Amniotic epithelial cell (primary cell): ENCODE results near the gene FZD2.
"Not testable (repeated sequence)": the region's sequence is repeated elsewhere in the genome, so short reads cannot be mapped to it uniquely, and the experiment has no call there.

Source experiments
- DNase-seq: peaks from one replicate; pipeline ENCODE4 v3.0.0-alpha.2; 2010; ENCODE audit warnings: low read depth

FZD2 gene

GRCh38 chr17:44546671-44547606, 10.3 kb upstream of the FZD2 start:
- DNase-seq: peak; percentile 47

- DNase-seq: no peak
Measured at GRCh38 chr17:44547625-44548267, 9.5 kb upstream of the FZD2 start.

- DNase-seq: no peak
Measured at GRCh38 chr17:44548376-44549230, 8.7 kb upstream of the FZD2 start.

GRCh38 chr17:44549686-44550085, 7.6 kb upstream of the FZD2 start:
- no peak for DNase-seq

- peak; percentile 76 for DNase-seq
Measured at GRCh38 chr17:44552361-44552760, 4.9 kb upstream of the FZD2 start.

GRCh38 chr17:44555099-44555498, 2.2 kb upstream of the FZD2 start:
- DNase-seq: no peak

- peak; percentile 68 for DNase-seq
Measured at GRCh38 chr17:44556166-44556831, 985 bp upstream of the FZD2 start.

- DNase-seq: peak; percentile 55
Measured at GRCh38 chr17:44557651-44558285, 484 bp downstream of the FZD2 start.

GRCh38 chr17:44558334-44558709, 1.0 kb downstream of the FZD2 start:
- DNase-seq: no peak

GRCh38 chr17:44558710-44559633, 1.7 kb downstream of the FZD2 start:
- no peak for DNase-seq

GRCh38 chr17:44559634-44560554, 2.6 kb downstream of the FZD2 start:
- no peak for DNase-seq

GRCh38 chr17:44561237-44561623, 3.9 kb downstream of the FZD2 start:
- no peak for DNase-seq

- DNase-seq: no peak
Measured at GRCh38 chr17:44564429-44564828, 7.1 kb downstream of the FZD2 start.

GRCh38 chr17:44565866-44566443, 8.7 kb downstream of the FZD2 start:
- no peak for DNase-seq

- DNase-seq: not testable (repeated sequence)
Measured at GRCh38 chr17:44568311-44568944, 11.1 kb downstream of the FZD2 start.

GRCh38 chr17:44568945-44569858, 11.9 kb downstream of the FZD2 start:
- no peak for DNase-seq

- no peak for DNase-seq
Measured at GRCh38 chr17:44572801-44573200, 15.5 kb downstream of the FZD2 start.
